Measurements from ENCODE around the gene SLN.
"Not testable (repeated sequence)": the region's sequence is repeated elsewhere in the genome, so short reads cannot be mapped to it uniquely, and the experiment has no call there.

SLN gene

DNA sequence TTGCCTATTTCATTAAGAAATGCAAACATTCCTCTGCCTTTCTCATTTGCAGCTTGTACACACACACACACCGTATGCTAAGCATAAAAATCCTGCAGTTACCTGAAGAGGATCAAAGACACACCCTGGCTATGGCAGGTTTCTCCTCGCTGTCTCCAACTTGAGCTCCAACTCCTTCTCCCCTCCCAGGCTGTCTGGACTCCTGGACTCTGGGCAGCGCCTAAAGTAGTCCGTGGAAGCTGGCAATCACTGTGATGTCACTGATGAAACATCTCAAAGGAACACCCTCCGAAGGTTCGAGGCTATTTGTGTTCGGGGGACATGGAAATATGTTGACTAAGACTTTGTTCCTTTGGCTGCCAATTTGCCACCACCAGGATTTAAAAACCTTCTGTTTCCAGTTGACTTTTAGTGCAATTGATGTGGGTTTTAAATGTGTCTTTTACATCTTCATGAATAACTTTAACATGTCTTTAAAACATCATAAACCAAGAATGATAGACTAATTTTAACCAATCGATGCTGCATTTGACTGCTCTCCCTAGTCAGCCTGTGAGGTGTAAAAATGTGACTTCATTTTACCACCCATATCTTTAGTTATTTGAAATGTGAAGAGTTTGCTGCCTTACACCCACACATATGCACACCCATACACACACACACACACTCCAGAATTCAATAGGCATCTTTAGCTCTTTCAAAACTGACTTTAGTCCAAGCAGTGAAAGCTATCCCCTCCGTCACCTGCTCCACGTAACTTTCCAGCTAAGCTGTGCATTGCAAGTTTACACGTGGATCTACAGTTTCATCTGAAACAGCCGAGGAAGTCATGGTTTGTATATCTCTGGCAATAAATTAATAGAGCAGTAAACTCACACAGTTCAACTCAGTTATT, at the start of gene SLN:
TSS of gene SLN (minus strand) at position 196 of the 895 bp plus-strand sequence.
- no peak for DNase-seq

- not testable (repeated sequence) for DNase-seq
Measured at GRCh38 chr11:107758719-107759355, 47.0 kb upstream of the SLN start.

DNA sequence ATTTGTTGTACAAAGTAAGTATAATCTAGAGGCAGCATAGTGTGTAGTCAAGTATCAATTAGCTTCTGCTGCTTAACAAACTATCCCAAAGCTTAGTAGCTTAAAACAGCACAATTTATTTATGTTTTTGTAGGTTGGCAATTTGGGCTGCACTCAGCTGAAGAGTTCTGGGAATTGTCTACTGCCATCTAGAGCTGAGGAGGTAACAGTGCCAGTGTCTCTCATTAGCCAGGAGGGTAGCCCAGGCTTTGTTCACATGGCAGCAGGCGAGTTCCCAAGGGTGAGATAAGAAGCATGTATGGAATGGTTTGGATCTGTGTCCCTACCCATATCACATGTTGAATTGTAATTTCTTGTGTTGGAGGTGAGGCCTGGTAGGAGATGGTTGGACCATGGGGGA, 45.8 kb upstream of the SLN start:
- DNase-seq: no peak

DNA sequence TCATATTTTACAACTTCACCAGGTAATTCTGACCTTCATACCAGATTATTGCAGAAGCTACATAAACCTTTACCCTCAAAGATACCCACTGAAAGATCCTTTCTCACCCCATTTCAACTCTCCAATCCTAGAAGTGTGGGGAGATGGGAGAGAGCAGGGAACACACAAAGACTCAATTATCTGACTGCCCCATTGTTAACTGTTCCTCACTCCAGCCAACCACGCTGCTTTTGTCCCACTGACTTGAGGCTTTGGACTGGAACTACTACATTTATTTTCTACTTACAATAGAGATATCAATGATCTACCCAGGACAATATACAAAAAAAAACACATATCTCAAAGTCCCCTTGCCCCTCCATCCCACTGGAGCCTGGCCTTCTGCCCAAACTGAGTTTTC, 44.7 kb upstream of the SLN start:
- DNase-seq: no peak

- DNase-seq: no peak
Measured at GRCh38 chr11:107752949-107753822, 41.3 kb upstream of the SLN start.

DNA sequence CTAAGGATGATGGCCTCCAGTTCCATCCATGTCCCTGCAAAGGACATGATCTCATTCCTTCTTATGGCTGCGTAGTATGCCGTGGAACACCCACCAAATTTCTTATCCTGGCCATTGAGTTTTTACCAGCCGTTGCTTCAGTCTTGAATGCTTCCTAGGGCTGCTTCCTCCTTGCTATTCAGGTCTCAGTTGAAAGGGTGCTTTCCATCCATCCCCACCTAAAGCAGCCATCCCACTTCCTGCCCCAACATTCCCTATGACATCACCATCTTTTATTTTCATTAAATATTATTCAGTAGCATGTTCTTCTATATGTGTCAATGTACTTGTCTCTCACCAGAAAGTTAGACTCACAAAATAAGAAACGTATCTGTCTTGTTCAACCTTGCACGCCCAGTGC, 40.7 kb upstream of the SLN start:
- DNase-seq: no peak

GRCh38 chr11:107751082-107751481, 39.2 kb upstream of the SLN start:
- DNase-seq: no peak

GRCh38 chr11:107750313-107750712, 38.5 kb upstream of the SLN start:
- no peak for DNase-seq

GRCh38 chr11:107747622-107748021, 35.8 kb upstream of the SLN start:
- no peak for DNase-seq

GRCh38 chr11:107744736-107745135, 32.9 kb upstream of the SLN start:
- DNase-seq: no peak

GRCh38 chr11:107743191-107743590, 31.3 kb upstream of the SLN start:
- no peak for DNase-seq

- DNase-seq: no peak
Measured at GRCh38 chr11:107741044-107741823, 29.4 kb upstream of the SLN start.

- no peak for DNase-seq
Measured at GRCh38 chr11:107740271-107740670, 28.4 kb upstream of the SLN start.

DNA sequence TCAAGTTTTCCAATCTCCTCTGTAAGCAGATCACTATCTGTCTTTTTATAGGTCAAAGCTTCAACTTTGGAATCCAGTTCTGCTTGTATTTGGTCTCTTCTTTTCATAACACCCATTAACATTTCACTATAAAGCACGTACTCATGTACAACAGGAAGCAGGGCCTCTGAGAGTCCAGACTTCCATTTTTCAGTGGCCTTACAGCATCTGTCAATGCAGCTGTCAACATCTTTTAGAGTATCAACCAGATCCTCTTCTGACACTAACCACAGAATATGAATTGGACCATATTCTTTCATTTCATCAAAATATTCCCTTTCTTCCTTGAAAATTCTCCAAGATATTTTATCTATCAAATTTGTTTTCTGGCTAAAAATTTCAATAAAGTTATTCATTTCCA, 24.7 kb upstream of the SLN start:
- no peak for DNase-seq

- no peak for DNase-seq
Measured at GRCh38 chr11:107733518-107733917, 21.7 kb upstream of the SLN start.

- DNase-seq: no peak
Measured at GRCh38 chr11:107732689-107733051, 20.8 kb upstream of the SLN start.

- DNase-seq: no peak
Measured at GRCh38 chr11:107731941-107732688, 20.3 kb upstream of the SLN start.

- DNase-seq: no peak
Measured at GRCh38 chr11:107722662-107723061, 10.8 kb upstream of the SLN start.

- no peak for DNase-seq
Measured at GRCh38 chr11:107721207-107721606, 9.4 kb upstream of the SLN start.

GRCh38 chr11:107720303-107720774, 8.5 kb upstream of the SLN start:
- DNase-seq: no peak

DNA sequence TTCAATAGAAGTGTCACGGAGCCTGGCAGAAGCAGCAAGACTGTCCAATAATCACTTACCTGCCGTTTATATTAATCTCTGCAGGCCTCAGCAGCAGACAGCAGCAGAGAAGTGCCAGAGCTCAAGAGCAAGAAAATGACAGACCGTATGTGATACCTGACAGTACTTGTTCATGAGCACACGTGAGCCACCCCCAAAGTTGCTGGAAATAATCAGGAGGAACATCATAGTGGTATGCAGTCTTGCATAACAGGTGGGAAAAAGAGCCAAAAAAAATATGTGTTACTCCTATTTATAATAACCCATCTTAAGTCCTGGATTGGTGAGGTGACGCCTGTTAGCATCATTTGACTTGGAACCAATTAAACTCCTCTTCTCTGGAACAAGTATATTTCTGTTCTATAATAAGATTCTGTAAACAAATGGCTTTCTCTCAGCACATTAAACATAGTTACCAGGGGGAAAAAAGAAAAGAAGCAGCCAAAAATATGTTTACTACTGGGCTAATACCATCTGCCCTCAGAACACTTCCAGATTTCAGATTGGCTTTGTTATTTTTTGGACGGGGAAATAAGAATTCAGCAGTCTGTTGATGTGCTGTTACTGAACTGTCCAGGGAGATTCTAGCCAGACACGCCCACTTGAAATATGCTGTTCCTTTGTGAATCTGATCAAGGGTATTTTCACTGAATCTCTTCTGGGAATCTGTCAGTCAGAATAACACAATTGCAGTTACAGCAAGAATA, 7.9 kb upstream of the SLN start:
- no peak for DNase-seq

Measured in NCI-H1436 treated with DMSO at 0.1 percent for 48 hours (cell line).